GM21717 (cell line): Measurements from ENCODE around the gene SPG11.
"Not testable (repeated sequence)": the region's sequence is repeated elsewhere in the genome, so short reads cannot be mapped to it uniquely, and the experiment has no call there.

Experiments used
- ATAC-seq: cut with Tn5 transposase; IDR thresholded peaks from one replicate; pipeline ENCODE4 v1.9.1; 2021; ENCODE audit warnings: mild to moderate bottlenecking, moderate library complexity; ENCODE audit not compliant: unreplicated experiment

Gene SPG11

DNA sequence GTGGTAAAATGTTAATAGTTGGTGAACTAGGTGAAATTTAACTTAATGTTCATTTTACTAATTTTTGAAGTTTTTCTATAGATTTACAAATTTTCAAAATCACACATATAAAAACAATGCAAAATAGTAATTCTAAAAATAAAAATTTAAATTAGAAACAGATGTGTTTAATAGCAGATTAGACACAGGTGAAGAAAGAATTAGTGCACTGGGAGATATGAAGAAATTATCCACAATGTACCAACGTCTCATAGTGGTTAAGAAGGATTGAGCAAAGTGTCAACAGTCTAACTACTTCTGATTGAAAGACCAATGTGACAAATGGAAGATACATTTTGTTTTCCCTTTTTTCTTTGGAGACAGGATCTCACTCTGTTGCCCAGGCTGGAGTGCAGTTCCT lies 26.5 kb downstream of the SPG11 start:
- no peak for ATAC-seq

DNA sequence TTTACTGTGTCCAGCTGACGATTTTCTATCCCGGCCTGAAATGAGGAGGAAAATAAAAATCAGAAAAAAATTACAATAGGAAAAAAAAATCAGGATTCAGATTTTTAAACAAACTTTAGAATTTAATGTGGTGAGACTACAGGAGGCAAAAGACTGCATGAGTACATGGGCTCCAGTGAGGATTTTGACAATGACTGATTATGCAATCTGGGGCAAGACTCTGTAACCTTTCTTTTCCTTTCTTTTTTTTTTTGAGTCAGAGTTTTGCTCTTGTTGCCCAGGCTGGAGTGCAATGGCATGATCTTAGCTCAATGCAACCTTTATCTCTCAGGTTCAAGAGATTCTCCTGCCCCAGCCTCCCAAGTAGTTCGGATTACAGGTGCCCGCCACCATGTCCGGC lies 29.9 kb downstream of the SPG11 start:
- ATAC-seq, result no peak

DNA sequence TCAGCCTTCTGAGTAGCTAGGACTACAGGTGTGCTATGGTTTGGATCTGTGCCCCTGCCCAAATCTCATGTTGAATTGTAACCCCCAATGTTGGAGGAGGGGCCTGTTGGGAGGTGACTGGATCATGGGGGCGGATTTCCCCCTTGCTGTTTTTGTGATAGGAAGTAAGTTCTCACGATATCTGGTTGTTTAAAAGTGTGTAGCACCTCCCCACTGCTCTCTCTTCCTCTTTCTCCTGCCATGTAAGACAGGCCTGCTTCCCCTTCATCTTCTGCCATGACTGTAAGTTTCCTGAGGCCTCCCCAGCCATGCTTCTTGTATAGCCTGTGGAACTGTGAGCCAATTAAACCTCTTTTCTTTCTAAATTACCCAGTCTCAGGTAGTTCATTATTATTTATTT lies 38.2 kb downstream of the SPG11 start:
- ATAC-seq, result not testable (repeated sequence)

DNA sequence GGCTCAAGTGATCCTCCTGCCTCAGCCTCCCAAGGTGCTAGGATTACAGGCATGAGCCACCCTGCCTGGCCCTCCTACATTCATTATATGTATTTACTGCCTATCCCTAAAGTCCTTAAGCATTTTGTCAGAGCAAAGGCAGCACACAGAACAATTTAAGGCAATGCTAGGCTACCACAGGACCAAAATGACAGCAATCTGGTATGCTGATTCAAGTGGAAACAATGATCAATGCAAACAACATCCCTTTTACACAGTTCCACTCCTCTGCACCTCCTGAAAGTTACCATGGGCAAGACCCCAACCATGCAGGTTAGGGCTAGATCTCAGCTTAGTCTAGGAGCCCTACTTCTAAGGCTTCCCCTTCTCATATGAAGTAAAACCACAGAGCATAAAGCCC lies 40.3 kb downstream of the SPG11 start:
- ATAC-seq, result no peak

DNA sequence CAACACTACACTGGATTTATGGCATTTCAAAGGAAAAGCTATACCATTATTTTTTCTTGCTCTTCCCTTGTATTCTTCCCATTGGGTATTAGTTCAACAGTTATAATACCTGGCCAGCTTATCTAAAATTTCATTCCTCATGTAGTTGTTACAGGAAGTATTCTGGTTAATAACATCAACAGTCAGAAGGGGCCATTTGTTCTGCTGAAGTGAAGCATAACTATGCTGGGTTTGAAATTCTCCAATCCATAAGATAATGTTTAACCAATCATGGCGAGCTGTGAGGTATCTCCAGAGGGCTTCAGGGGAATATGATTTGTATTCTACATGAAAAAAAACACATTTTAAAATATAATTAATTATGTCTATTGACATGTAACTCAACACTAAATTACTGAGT lies 43.4 kb downstream of the SPG11 start:
- ATAC-seq, result no peak

DNA sequence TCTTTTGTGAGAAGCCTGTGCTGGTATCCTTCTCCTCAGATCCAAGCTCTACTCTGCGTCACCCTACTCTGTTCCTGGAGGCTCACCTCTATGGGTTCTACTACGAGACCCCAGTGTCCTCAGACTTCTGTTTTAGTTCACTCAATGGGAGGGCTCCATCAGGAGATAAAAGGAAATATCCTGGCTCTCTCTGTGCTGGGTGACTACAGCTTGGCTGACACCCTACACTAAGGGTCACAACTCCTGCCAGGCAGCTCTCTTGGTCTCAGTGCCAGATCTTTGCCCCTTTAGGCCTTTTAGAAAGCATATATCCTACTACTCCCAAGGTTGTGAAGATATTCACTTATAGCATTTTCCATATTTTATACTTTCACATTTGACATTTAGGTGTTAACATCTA lies 46.5 kb downstream of the SPG11 start:
- ATAC-seq, result no peak

DNA sequence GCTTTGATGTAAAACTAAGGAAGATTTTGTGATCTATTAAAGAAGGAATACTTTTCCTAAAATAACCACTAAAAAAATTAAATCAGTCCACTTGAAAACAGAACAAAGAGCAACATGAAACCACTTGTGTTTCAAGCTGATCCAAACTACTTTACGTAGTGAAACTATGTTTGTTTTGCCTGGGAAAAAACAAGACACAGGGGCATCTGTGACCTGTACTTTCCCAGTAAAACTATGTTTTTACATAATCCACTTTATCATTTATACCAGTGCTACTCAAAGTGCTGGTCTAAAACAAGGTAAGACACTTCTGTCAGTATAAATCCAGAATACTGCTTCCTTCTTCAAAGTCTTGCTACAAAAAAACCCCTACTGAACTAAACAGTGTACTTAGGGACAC lies 56.7 kb downstream of the SPG11 start:
- no peak for ATAC-seq

DNA sequence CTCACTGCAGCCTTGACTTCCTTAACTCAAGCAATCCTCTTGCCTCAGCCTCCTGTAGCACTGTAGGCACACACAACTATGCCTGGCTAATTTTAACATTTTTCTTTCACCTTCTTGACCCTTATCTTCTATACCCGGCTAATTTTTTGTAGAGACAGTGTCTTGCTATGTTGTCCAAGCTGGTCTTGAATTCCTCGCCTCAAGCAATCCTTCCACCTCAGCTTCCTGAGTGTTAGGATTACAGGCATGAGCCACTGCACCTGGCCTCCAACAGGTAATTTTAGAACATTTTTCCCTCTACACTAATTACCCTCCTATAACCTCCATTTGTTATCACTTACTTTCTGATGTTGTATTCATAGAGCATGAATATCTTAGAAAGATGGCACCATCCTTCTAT lies 60.3 kb downstream of the SPG11 start:
- ATAC-seq, result no peak

DNA sequence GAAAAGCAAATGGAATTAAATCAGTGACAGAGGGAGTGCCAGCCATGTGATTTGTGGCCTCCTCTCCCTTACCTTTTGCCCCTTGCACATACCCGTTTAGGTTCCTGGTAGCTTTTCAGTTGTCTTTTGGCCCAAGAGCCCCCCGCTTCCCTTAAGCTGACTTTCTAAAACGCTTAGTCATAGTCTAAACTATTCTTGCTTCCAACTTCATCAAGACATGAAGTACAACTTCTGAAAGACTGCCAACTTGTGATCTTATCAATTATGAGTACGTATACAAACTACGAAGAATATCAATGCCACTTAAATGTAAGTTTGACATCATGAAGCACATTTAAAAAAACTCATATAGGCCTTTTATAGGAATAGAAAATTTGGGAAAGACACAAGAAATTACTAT lies 64.6 kb downstream of the SPG11 start:
- no peak for ATAC-seq

DNA sequence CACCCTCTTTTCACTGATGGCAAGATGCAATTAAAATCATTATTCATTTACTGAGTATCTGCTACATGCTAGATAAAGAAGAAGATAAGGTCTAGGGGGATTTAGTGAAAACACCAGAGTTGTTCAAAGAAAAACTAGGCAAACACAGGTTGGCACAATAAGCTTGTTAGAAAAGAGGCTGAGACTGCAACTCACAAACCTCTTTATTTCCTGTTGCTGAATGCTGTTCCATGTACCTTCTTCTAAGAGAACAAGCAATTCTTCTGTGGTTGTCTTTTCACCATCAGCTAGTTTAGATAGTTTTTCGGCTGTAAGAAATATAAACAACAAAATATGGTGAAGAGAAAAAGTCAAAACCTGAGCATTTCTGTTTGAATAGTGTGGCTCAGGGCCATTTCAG lies 65.4 kb downstream of the SPG11 start:
- ATAC-seq, result no peak

DNA sequence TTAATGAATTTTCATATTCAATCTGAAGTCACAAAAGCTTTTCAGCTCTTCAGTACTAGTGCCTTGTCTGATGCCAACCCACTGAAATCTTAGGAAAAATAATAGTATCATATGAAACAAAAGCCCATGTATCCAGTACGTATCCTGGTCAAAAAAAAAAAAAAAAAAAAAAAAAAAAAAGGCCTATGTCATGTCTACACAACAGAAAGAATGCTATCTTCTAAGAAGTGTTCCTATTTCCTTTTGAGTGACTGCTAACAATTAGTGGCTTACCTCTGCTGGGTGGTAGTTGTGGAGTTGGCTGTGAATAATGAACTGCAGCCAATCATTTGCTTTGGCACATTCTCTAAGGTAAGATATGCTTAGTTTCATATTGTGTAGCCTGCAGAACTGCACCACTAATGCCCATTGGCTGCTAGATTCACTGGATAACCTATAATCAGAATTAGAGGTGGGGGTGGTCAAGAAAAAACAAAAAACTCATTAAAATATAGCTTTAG lies 66.9 kb downstream of the SPG11 start:
- no peak for ATAC-seq

DNA sequence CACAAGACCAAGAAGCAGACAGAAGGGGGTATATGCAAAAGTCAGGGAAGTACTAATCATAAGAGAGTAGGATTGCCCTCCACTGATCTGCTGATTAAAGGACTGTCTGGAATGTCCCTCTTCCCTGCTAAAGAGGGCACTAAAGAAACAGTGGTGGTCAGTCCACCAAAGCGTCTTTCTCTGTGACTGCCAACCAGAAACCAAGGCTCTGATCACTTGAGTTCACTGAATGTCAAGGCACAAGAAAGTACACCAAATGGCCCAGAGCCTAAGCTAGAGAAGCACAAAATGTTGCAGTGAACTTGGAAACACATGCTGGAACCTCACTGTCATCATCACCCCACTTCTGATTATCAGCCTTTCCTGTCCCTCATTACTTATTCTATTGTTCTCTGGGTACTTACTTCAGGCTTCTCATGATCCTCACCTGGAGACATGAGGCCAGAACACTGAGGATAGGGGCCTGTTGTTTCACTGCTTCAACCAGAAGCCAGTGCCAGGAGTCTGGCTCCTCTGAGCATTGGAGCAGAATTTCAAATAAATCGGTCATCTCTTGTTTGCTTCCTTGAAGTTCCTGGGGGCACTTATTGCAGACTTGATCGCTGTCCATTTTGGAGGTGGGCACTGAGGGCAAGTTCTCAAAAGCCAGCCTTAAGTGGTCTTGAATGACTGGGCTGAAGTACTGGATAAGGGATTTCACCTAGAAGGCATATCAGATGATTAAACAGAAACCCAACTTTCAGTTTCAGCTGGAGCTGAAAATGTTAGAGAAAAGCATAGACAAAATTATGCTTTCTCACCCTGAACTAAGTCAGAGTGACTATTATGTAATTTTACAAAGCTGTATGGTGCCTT lies 67.6 kb downstream of the SPG11 start:
- no peak for ATAC-seq

DNA sequence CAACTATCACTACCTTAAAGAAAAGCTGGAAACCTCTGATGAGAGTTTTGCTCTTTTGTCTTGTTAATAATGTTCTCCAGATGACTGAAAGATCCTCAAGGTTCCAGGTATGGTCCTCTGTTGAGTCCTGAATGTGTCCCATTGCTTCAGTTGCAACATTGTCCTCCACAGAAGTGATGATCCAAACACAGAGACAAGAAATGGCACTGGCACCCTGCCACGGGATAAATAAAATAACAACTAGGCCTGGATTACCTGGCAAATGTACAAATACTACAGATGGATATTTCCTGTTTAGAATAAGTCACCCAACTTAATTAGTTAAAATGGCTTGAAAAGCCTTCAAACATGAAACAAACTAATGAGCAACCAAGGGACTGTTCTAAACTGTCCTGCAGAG lies 68.2 kb downstream of the SPG11 start:
- no peak for ATAC-seq

DNA sequence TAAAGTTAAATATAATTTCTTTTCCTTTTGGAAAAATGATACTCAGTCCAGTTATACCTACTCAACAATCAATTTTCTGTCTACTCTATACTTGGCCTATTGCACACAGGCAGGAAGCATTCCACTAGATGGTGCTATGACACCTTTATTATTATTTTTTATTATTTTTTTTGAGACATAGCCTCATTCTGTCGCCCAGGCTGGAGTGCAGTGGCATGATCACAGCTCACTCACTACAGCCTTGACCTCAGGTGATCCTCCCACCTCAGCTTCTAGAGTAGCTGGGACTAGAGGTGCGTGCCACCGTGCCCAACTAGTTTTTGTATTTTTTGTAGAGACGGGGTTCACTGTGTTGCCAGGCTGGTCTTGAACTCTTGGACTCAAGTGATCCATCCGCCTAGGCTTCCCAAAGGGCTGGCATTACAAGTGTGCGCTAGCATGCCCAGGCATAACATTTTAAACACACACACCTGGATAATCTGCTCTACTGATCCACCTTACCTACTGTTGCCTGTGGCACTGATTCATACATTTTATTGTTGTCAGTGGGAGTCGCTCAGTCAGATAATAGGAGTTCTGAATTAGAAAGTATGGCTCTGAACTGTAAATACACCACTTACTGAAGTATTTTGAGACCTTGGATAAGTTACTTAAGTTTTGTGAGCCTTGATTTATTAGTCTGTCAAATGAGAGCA lies 70.3 kb downstream of the SPG11 start:
- no peak for ATAC-seq

DNA sequence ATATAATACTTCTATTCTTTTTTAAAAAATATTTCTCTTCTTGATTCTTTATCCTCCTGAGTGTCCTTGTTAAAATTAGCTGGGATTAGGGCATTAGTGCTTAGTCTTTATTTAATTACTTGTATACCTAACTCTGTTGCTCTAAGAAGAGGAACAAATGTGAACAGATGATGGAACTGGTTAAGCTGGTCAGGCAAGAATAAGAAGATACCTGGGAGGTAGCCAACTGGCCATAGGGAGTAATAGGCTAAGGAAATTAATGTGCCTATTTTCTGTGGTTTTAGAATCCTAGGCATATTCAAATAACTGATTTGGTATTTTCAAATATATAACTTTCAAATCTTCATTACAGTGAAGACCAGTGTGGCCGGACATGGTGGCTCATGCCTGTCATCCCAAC lies 72.1 kb downstream of the SPG11 start:
- no peak for ATAC-seq

DNA sequence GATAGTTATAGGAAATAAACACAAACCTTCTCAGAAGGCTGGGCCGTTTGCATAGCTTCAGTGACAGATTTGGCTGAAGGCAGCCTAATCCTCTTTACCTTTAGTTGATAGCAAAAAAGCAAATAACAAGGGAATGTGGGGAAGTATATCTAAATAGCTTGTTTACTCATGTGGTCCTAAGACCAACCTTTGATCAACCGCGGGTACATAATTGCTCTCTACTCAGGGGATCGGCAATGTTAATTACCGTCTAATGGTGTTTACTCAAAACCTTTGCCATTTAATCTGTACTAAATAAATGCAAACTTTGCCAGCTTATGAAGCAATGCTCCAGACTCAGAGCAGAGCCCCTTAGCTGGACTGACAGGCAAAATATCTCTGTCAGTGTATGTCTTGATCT lies 74.9 kb downstream of the SPG11 start:
- no peak for ATAC-seq

DNA sequence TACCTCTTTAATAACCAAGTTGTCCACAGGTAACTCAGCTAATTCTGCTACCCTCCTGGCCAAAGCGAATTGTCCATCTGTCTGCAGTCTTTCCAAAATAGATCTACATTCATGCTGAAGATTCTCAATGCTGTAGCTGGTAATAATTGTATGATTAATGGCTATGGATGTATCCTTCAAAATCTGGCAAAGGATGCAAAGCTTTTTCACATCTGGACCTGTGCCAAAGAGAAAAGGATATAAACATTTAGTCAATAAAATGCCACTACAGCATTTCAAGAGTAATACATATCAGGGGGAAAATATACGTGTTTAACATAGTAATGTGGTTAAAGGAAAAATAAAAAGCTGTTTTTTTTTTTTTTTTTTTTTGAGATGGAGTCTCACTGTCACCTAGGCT lies 77.8 kb downstream of the SPG11 start:
- ATAC-seq, result no peak

DNA sequence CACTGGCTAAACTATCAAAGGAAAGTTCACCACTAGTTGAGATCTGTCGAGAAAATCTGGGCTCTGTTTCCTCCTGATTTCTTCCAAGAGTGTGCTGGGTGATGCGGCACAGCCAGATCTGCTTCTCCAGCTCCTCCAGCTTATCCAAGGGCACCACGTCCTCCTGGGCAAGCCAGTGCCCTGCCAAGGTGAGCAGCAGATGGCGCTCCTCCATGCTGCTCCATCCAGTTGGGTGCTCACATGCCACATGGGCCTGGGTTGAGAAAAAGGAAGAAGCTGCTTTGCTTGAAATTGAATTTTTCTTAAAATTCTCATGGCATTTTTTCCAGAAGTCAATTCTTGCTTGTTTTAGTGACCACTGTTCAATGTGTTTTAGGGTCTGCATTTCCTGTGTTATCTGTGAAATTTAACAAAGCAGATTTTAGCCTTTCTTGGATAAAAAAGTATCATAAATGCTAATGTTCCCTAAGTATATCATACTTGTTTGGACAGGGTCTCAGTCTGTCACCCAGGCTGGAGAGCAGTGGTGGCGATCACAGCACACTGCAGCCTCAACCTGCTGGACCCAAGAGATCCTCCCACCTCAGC lies 79.2 kb downstream of the SPG11 start:
- ATAC-seq, result no peak

DNA sequence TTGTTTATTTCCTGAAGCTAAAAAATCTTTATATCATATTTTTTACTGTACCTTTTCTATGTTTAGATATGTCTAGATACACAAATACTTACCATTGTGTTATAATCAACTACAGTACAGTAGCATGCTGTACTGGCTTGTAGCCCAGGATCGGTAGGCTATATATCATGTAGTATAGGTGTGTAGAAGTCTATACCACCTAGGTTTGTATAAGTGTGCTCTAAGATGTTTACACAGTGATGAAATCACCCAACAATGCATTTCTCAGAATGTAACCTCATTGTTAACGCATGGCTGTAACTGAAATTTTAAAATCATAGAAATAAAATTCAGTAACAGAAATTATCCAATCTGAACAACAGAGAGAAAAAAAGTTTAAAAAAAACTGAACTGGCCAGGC lies 83.4 kb downstream of the SPG11 start:
- no peak for ATAC-seq

DNA sequence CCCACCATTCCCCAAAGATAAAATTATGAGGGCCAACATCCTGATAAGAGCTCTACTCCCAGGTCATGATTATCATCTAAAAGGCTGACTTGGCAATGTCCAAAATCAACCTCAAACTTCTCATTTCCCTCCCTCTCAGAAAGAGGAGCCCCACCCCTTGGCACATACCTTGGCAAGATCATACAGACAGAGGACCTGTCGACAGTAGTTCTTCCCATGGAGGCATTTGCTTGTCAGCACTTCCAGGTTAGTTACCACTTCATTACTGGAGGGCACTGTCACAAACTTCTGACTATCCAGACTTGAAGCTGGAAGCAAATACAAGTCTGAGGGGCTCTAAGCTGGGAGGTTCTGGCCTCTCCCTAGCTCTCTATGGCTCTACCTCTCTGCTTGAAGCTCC lies 88.7 kb downstream of the SPG11 start:
- no peak for ATAC-seq

DNA sequence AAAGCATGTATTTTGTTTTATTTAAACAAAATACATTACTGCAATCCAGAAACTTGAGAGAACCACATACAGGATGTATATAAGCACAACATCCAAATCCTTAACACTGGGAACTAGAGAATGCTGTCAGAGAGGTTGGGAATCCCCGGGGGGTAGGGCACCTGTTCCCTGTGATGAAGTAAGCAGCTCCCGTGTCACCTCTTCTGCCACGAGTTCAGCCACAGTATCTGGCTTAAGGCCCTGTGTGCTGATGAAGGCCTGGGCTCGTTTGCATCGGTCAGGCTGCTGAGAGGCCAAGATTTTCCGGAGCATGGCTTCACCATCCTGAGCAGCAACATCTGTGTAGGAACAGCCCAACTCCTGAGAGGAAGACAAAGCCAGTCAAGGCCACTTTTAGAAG lies 90.1 kb downstream of the SPG11 start:
- no peak for ATAC-seq

DNA sequence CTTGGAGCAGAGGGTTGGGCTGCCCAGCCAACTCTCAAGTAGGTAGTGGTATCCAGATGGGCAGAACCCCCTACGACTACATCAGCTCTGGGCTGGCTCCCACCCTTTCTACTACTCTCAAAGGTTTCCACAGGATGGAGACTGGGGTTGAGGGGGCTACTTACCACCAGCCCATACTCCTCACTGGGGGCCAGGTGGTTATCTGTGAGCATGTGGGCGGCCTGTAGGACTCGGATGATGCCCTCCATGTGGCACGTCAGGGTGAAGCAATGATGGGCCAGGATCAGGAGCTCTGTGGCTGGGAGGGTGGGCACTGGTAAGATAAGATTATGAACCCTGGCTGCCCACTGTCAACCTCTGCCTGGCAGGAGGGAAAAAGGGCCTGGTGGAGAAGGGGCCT lies 93.1 kb downstream of the SPG11 start:
- ATAC-seq, result no peak
